Activated T-cell treated with anti-CD3 and anti-CD28 coated beads for 48 hours (primary cell): ENCODE measurements around the gene CAMTA1.

ENCODE experiments used
- DNase-seq: peaks from one replicate; pipeline ENCODE4 v3.0.0-alpha.2; 2020; ENCODE audit warnings: low read depth

Gene CAMTA1

DNA sequence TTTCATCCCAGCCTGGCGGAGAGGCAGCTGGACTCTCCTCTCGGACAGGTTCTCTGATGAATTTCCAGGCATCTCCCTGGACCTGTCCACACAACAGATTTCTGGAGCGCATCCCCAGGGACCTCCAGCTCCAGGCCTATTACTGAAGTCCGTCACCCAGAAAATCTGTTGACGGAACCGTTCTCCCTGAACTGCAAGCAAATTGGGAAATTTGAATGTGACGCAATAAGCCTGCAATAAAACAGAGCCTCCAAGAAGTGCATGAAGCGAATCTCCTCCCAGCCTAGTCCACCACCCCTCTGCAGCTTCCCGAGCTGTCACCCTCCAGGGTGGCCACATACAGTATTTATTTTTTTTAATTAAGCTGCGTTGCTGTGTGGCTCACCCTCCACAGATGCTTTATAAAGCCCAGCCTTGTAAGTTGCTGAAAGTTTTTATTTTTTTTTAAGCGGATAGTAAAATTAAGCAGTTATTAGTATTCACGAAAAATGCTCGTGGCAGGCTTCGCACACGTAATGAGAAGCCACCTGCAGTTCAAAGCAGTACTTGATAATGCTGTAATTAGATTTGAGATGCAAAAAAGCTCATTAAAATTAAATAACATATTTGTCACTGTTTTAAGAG, 173.3 kb downstream of the CAMTA1 start:
- DNase-seq, result no peak

DNA sequence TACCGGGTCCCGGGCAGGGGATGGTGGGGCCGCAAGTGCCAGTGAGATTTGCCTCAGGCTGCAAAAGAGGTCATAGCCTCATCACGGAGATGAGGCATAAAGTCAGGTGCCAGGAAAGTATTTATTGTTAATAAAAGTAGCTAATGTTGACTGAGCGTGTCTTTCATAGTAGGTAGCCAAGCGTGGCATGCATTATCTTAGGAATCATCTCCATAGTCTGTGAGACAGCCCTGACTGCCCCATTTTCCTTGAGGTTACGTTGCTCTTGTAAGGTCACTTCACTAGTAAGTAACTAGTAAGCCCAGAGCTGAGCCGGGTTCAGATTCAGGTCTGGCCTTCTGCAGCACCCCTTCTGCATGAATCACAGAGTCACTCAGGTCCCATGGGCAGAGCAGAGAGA, 174.2 kb downstream of the CAMTA1 start:
- no peak for DNase-seq

DNA sequence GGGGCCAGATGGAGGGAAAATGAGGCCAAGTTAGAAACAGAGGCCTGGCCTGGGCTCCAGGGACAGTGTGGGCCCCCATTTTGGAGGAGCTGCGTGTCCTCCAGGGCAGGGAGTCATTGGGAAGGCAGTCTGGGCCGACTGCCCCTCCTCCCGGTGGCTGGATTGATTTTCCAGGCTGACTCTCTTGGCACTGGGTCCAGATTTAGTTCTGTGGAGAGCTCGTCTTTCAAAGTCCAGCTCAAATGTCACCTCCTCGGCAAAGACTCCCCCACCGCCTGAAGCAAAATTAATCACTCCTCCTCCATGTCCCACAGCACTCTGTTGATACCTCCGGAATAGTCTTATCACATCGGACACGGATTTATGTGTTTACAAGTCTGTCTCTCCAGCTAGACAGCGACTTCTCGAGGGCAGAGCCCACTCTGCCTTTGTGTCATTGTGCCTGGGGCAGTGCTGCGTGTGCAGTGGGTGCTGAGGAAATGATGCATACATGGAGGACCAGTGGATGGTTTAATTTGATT, 175.1 kb downstream of the CAMTA1 start:
- no peak for DNase-seq

DNA sequence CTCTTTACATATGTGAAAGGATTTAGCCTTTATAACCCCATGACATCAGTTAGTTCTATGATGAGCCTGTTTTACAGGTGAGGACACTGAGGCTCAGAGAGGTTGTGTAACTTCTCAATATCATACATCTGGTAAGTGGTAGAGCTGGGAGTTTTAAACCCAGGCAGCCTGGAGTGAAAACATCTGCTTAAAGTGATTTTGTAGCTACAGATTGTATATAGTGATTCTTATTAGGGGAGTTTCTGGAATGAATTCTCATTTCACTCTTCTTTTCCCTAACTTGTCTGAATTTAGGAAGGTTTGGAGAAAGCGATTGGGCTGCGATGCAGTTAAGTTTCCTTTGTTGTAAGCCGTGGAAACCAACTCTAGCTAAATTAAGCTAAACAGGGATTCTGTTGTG, 175.6 kb downstream of the CAMTA1 start:
- DNase-seq, result no peak

DNA sequence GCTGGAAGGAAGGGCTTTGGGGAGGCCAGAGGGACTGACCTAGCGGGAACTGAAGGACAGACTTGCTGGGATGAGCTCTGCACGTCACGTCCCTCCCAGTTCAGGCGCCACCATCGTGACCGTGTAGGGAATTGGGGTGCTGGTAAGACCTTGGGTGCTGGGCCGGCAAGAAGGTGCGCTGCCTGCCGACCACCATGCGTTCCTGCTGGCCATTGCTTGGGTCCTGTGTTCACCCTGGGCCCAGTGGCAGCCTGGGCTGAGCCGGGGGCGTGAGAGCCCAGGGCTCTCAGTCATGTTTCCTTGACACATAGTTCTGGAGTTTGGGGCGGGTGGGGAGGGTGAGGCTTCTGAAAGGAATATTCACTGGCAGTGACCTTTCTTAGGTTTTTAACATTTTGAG, 176.0 kb downstream of the CAMTA1 start:
- no peak for DNase-seq

DNA sequence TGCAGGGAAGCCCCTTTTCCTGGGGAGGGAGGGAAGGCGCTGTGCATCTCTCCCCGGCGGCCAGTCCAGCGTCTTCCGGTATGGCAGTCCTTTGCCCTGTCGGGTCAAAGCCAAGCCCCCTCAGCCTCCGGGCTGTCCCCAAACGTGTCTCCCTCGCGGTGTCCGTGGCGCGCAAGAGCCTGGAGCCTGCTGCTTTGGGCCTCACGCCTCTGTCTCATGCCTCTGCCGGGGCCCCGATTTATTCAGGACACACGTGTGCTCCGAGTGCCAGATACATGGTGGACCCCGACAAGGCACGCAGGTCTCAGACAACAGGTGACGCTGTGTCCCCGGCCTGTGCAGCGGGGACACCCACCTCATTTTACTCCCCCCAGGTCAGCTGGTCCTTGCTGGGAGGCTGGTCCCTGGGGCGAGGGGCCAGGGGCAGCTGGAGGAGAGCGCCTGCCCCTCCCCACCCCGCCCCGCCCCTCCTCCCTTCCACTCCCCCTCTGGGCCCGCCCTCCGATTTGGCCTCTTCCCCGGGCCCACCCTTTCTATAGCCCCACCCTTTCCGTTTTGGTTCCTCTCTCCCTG, 176.7 kb downstream of the CAMTA1 start:
- no peak for DNase-seq

DNA sequence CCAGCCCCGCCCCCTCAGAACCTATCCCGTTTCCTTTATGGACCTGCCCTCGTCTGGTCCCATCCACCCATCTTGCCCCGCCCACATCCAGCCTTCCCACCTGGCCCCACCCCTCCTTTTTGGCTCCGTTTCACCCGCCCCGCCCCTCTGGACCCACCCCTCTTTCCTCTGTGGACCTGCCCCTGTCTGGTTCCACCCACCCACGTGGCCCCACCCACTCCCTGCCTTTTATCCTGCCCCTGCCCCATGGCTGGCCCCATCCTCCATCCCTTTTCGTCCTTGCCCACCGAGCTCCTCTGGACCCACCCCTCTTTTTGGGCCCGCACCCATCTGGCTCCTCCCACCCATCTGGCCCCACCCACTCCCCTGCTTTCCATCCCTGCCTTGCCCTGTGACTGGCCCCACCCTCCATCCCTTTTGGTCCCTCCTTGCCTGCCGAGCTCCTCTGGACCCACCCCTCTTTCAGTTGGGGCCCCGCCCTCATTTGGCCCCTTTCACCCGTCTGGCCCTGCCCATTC, 177.3 kb downstream of the CAMTA1 start:
- DNase-seq, result peak; percentile 69

DNA sequence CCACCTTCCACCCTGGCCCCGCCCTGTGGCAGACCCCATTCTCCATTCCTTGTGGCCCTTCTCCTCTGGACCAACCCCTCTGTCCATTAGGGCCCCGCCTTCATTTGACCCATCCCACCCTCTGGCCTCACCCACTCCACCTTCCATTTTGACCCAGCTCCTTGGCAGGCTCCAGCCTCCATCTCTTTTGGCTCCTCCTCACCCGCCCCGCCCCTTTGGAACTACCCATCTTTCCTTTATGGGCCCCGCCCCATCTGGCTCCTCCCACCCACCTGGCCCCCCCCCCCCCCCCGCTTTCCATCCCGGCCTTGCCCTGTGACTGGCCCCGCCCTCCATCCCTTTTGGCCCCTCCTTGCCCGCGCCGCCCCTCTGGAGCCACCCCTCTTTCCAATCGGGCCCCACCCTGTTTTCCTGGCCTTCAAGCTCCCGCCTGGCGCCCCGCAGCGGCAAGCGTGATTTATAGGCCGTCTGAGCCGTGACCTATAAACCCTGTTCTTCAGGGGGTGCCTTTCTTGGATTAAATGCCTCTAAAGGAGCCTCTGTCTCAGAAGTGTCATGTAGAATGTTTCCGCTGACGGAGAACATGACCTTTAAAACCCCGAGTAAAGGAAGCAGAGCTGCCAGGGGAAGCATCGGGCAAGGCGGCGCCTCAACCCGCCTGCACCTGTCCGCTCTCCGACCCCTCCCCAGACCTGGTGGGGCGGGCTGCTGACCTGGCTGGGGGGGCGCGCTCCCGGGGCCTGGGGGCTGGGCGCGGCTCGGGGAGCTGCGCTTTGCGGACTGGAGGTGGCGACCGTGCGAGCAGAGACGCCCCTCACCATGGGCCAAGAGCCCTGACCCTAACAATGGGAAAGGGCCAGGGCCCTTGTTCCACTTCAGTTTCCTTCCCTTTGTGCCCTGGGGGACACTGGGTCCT, 178.0 kb downstream of the CAMTA1 start:
- peak; percentile 81 for DNase-seq

DNA sequence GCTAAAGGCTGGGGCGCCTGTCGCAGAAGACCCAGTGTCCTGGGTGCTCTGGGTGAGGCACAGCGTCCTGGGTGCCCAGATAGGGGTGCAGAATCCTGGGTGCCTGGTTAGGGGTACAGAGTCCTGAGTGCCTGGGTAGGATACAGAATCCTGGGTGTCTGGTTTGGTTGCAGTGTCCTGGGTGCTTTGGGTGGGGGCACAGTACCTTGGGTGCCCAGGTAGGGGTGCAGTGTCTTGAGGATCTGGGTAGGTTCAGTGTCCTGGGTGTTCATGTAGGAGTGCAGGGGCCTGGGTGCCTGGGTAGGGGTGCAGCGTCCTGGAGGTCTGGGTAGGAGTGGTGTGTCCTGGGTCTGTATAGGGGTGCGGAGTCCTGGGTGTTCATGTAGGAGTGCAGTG, 178.7 kb downstream of the CAMTA1 start:
- DNase-seq, result no peak

DNA sequence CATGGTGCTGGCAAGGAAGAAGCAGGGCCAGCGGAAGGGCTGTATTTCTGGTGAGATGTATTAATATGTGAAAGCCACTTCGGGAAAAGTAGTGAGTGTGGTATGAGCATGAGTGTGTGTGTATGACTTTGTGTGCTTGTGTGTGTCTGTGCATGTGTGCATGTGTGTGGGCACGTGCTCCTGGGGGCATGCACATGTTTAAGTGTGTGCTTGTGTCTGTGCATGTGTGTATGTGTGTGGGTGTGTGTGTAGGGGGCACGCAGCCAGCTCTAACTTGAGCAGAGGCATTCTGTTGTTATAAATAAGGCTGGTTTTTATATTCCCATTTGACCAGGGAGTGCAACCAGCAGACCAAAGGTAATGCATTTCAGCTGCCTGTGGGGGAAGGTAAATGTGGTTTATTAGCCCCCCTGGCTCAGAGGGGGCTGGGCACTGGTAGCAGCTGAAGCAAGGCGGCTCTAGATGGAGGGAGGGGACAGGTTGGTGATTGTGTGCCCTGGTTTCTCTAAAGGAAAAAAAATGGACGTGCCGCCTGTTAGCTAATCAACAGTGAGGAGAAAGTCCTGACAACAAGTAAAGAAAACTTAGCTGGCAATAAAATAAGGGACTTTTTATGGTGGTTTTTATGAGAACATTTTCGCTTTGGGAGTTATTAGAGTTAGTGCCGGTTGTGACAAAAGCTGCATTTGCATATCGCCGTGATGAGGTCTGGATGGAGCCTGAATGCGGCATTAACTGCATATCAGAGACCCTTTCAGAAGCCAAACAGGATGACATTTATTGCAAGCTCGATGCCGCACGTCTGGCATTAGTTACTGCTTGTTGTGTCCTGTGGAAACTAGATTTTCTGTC, 180.1 kb downstream of the CAMTA1 start:
- no peak for DNase-seq

DNA sequence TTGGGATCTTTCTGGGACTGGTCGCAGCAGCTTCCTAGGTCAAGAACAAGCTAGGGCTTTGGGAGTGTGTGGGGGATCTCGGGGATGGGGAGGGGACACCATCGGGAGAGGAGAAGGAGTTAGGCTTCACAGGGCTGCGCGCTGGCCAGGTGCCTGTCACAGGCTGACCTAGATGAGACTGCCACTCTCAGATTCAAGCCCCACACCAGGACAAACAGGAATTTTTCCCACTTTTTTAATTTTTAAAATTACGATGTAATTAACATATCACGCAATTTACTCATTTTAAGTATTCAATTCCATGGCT, 180.6 kb downstream of the CAMTA1 start:
- DNase-seq, result no peak

DNA sequence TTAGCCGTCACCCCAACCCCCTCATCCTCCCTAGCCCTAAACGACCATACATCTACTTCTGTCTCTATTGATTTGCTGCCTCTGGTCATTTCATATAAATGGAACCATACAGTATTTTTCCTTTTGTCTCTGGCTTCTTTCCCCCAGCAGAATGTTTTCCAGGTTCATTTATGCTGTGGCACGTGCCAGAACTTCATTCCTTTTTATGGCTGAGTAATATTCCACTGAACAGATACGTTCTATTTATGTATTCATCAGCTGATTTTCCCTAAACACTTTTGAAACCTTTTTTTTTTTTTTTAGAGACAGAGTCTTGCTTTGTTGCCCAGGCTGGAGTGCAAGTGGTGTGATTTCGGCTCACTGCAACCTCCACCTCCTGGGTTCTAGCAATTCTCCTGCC, 181.1 kb downstream of the CAMTA1 start:
- no peak for DNase-seq

DNA sequence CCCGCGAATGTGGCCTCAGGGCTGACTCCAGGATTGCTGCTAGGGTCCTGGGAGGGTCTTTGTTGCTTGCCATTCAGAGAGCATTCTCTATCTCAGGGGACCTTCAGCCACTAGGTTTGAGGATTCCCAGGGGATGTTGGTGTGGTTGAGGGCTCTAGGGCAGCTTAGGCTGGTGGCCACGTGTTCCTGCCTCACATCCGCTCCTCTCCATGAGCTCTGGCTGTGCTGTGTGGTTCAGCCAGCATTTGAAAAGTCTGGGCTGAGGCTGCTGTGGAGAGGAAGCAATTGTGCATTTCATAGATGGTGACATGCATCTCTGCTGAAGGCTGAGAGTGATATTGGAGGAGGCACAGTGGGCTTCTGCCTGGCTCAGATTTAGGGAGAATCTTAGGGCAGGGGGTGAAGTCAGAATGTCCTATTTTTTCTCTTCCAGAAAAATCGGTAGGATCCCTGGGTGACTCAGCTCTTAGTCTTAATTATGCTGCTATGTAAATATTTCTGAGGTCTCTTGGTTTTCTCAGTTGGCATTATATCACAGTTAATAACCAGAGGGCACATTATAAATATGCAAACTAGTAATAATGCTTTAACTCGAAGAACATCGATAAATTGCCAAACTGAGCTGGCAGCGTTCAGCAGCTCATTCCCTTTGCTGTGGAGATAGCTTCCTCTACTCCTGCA, 182.3 kb downstream of the CAMTA1 start:
- DNase-seq, result no peak

DNA sequence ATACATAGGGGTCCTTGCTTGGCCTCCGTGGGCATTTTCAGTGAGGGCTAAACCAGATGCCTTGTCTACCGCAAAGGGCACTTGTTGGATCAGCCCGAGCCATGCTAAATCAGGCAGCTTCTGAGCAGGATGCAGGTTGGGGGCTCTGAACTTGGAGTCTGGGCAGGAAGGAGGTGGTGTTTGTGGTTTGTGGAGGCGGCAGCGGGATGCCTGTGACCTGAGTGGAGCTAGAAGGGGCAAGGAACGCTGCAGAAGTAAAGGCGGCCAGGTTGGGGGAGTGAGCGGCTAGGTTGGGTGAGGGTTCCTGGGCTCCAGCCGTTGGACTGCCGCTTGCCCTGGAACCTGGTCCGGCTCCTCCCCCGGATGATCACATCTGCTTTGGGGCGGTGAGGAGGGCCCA, 183.9 kb downstream of the CAMTA1 start:
- peak; percentile 17 for DNase-seq

DNA sequence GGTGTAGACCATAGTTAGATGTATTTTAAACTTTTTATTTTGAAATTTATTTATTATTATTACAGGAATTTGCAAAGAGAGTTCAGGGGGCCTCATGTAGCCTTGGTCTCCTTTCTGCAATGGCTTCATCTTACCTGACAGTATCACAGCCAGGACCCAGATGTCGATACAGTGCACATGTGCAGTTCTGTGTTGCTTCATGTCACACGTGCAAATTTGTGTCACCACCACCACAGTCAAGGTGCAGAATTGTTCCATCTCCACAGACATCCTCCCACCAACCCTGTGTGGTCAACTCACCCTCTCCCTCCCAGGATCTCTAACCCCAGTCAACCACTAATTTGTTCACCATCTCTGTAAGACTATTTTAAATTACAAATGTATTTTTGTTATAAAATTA, 184.5 kb downstream of the CAMTA1 start:
- DNase-seq, result no peak

DNA sequence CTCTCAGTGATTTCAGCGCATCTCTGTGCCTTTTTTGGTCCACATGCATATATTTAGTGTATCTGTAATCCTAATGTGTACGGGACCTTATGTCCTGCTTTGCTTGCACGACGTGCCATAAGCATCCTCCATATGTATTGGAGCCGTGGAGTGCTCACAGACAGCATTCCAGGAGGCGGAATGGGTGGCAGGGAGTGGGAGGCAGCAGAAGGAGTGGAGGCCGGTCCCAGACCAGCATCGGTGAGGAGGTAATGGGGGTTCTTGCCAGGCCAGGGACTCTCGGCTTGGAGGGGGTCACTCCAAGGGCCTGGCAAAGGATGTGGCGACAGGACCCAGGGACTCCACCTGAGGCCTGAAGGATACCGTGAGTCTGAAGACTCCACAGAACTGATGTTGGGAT, 185.0 kb downstream of the CAMTA1 start:
- no peak for DNase-seq

DNA sequence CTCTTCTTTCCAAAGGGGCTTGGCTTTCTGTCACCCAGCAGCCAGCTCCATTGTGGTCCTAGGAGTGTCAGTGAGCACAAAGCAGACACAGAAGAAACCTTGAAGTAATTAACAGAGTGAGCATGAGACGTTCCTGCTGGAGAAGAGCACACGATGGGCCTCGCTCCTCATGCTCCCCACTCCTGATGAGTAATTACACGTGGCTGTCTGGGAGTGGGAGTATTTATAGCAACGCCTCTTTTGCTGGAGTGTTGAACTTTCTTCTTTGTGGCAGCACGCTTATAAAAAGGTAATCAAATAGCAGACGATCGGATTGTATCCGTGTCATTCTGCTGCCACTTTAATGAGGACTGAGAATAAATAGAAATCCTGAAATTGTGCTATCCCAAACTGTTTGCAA, 185.8 kb downstream of the CAMTA1 start:
- no peak for DNase-seq

DNA sequence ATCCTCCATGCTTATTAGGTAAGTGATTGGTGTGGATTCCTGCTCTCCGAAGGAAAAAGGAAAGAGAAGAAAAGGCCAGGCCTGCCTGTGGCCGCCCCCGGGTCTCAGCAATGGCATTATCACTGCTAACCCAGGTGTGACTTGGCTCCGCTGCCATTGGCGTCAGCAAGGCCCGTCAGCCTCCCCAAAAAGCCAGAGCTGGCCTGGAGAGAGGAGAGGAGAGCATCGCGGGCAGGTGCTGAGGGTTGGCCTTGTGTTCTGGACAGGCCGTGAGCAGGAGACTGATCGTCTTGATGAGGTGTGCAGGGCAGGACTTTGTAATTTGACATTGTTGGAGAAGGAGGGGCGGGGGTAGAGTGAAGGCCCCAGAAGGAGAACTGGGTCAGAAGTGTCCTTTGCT, 186.4 kb downstream of the CAMTA1 start:
- no peak for DNase-seq

DNA sequence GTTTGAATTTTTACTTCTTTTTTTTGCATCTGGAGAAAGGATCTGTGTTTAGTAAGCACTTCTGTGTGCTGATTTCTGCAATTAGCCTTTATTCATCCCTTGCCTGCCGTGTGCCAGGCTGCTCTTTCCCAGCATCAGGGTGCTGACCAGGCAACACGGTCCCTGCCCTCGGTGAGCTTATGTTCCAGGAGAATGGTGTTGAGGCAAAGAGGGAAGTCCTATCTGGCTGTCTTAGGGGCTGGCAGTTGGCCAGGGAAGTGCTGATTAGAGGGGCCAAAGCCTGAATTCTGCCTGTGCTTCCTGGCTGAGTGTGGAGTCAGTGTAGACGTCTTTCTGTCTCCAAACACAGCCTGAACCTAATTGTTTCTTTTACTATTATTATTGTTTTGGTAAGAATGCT, 187.1 kb downstream of the CAMTA1 start:
- no peak for DNase-seq

DNA sequence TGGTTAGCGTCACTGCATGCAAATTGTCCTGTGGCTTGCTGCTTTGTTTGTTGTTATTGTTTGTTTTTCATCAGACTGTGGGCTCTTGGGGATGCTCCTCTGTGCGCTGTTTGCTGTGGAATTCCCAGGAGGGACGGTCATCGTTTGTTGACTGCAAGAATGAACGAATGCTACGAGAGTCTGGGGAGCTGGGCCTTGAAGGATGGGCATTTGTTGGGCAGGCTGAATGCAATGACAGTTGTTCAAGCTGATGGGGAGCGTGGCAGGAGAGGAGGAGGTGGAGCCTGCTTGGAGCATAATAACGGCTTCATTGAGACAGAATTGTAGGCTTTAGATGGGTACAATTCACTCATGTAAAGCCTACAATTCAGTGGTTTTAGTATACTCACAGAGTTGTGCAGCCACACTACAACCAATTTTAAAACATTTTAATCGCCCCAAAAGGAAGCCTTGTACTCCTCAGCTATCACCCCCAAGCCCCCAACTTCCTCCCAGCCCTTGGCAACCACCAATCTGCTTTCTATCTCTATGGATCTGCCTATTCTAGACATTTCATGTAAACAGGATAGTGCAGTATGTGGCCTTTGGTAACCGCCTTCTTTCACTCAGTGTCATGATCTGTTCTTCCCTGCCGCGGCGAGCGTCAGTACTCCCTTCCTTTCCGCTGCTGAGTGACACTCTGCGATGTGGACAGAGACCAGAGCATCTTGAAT, 190.2 kb downstream of the CAMTA1 start:
- DNase-seq, result no peak

DNA sequence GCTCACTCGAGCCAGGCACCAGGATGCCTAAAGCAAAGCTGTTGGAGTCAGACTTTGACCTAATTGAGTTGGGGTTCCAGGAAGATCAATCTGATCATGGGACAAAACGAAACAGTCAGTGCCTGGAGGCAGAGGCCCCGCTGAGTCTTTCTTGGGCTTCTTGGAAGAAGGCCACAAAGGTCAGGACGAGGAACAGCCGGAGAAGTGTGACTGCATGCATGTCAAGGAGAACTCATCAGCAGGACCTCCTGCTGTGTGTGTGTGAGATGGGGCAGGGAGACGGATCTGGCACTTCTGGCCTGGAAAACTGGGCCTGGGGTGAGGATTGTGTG, 190.8 kb downstream of the CAMTA1 start:
- no peak for DNase-seq
